Duodenal mucosa (tissue), 2 donors: ENCODE results near the gene TTC31.
"Not testable (repeated sequence)": the region's sequence is repeated elsewhere in the genome, so short reads cannot be mapped to it uniquely, and the experiment has no call there.

Source experiments
- H3K27ac ChIP-seq: one replicate; pipeline ENCODE4 v1.7.0; 2013; ENCODE audit warnings: low read depth, low read length
- H3K27me3 ChIP-seq, 2 donors: one replicate each; pipeline ENCODE4 v1.7.0; 2013; ENCODE audit warnings: low read length in 2 of 2, control low read depth in 1 of 2; ENCODE audit not compliant: insufficient read depth in 2 of 2, control insufficient read depth in 1 of 2
- H3K36me3 ChIP-seq, 2 donors: one replicate each; pipeline ENCODE4 v1.7.0; 2013; ENCODE audit warnings: low read length in 2 of 2, control low read depth in 1 of 2; ENCODE audit not compliant: insufficient read depth in 2 of 2, control insufficient read depth in 1 of 2
- H3K4me1 ChIP-seq, 2 donors: one replicate each; pipeline ENCODE4 v1.7.0; 2013; ENCODE audit warnings: low read length in 2 of 2, control low read depth in 1 of 2; ENCODE audit not compliant: insufficient read depth in 2 of 2, control insufficient read depth in 1 of 2
- H3K4me3 ChIP-seq, 2 donors: one replicate each; pipeline ENCODE4 v1.7.0; 2013; ENCODE audit warnings: low read length in 2 of 2, low read depth in 1 of 2
- H3K9ac ChIP-seq, 2 donors: one replicate each; pipeline ENCODE4 v1.7.0; 2013; ENCODE audit warnings: low read length in 2 of 2, low read depth in 1 of 2
- H3K9me3 ChIP-seq, 2 donors: one replicate each; pipeline ENCODE4 v1.7.0; 2013; ENCODE audit warnings: low read length in 2 of 2, control low read depth in 1 of 2; ENCODE audit not compliant: control insufficient read depth in 1 of 2

TTC31 gene

DNA sequence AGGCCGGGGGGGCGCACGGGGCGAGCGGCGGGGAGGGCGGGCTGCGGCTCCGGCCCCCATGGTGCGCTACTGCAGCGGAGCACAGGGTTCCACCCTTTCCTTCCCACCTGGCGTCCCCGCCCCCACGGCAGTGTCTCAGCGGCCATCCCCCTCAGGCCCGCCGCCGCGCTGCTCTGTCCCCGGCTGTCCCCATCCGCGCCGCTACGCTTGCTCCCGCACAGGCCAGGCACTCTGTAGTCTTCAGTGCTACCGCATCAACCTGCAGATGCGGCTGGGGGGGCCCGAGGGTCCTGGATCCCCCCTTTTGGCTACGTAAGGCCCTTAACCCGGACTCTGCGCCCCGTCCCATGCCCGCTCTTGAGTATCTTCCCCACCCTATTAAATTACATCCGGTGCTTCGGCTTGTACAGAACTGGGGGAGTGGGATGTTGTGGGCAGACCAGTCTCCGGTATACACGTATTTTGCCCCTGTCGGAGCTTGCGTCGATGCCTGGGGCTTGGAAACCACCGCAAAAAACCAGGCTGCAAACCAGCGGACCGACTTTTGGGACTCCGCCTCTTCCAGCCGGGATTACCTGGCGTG lies 25.2 kb upstream of the TTC31 start:
- Histone ChIP-seq H3K27me3 (no peaks in the 10 kb centered on the region), H3K9me3 (no peaks in the 10 kb centered on the region), H3K27ac (peak overlapping the region; percentile 98), H3K36me3 (peaks cover 8 to 20% of the 10 kb centered on the region in 2 donors), H3K4me3 (peak overlapping the region; percentile 79 to 99), H3K4me1 (peaks cover 32 to 46% of the 10 kb centered on the region in 2 donors), H3K9ac (peak overlapping the region; percentile 93 to 96)

DNA sequence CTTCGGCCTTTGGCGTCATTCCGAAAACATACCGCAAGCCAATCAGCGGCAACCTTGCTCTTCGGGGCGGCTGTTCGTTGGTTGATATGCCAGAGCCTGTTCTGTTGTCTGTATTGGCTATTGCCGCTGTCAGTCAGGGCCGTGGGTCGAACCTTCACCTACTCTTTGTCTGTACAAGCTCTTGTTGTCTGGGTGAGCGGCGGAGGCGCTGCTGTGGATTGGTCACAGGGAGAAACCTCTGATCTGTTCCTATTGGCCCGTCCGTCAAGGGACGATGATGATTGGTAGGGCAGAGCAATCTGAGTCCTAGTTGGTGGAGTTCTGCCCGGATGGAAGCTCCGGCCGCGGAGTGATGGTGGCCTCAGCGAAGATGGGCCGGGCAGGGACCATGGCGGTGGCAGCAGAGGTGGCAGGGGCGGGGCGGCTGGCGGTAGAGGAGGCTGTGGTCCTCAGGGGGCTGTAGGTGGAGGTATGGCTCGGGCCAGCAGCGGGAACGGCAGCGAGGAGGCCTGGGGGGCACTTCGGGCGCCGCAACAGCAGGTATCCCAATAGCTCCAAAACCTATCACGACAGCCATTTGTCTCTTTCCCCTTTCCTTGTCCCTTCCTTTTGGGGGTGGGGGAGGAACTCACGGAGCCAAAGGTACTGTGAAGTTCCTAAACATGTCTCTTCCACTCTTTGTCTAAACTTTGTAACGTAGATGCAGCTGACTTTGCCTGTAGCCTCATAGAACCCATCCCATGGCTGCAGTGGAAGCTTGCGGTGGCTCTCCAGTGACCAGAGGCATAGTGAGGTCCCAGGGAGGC lies 24.5 kb upstream of the TTC31 start, which contains the start of gene WBP1:
Gene WBP1 (plus strand): TSS at position 307 of the 806 bp plus-strand sequence. CDS start 165 bp downstream, at position 472.
- peaks cover 11 to 25% of the 10 kb centered on the region in 2 donors for H3K36me3 ChIP-seq
- H3K27me3 ChIP-seq: no peaks in the 10 kb centered on the region
- no peaks in the 10 kb centered on the region for H3K9me3 ChIP-seq
- H3K4me3 ChIP-seq: peak within 1 kb of the TSS; percentile 89 to 99
- peak within 1 kb of the TSS; percentile 98 for H3K27ac ChIP-seq
- peak within 1 kb of the TSS; percentile 93 to 96 for H3K9ac ChIP-seq
- H3K4me1 ChIP-seq: peaks cover 39 to 53% of the 10 kb centered on the region in 2 donors

- H3K4me3 ChIP-seq: peak overlapping the region; percentile 89 to 99
- no peaks in the 10 kb centered on the region for H3K9me3 ChIP-seq
These were observed 23.9 kb upstream of the TTC31 start for GRCh38 chr2:74458938-74459363.

GRCh38 chr2:74459503-74460118 lies 23.3 kb upstream of the TTC31 start:
- H3K4me1 ChIP-seq: peaks cover 39 to 56% of the 10 kb centered on the region in 2 donors
- H3K9me3 ChIP-seq, H3K27ac ChIP-seq, H3K27me3 ChIP-seq: not testable (repeated sequence)
- peak overlapping the region; percentile 89 to 99 for H3K4me3 ChIP-seq
- peak overlapping the region; percentile 26 to 84 for H3K9ac ChIP-seq
- peaks cover 11 to 25% of the 10 kb centered on the region in 2 donors for H3K36me3 ChIP-seq

More at GRCh38 chr2:74458938-74459363, 23.9 kb upstream of the TTC31 start:
- H3K4me1 ChIP-seq: peaks cover 39 to 53% of the 10 kb centered on the region in 2 donors
- peak overlapping the region; percentile 28 for H3K27ac ChIP-seq
- peaks cover 11 to 25% of the 10 kb centered on the region in 2 donors for H3K36me3 ChIP-seq
- H3K9ac ChIP-seq: peak overlapping the region; percentile 79 to 84
- H3K27me3 ChIP-seq: no peaks in the 10 kb centered on the region

- H3K27ac ChIP-seq, H3K9ac ChIP-seq, H3K4me3 ChIP-seq, H3K9me3 ChIP-seq, H3K27me3 ChIP-seq: not testable (repeated sequence)
- peaks cover 37 to 55% of the 10 kb centered on the region in 2 donors for H3K4me1 ChIP-seq
- peaks cover 11 to 25% of the 10 kb centered on the region in 2 donors for H3K36me3 ChIP-seq
These were observed 22.7 kb upstream of the TTC31 start for GRCh38 chr2:74460187-74460586.

GRCh38 chr2:74461187-74462053 lies 21.5 kb upstream of the TTC31 start:
- Histone ChIP-seq H3K9ac (no peak overlapping the region), H3K27ac (no peak overlapping the region), H3K27me3 (no peaks in the 10 kb centered on the region), H3K4me3 (no peak overlapping the region), H3K36me3 (peaks cover 11 to 25% of the 10 kb centered on the region in 2 donors), H3K4me1 (peaks cover 29 to 43% of the 10 kb centered on the region in 2 donors), H3K9me3 (no peaks in the 10 kb centered on the region)

- Histone ChIP-seq H3K9me3 (no peaks in the 10 kb centered on the region), H3K36me3 (peaks cover 11 to 25% of the 10 kb centered on the region in 2 donors), H3K27me3 (no peaks in the 10 kb centered on the region), H3K4me1 (peaks cover 22 to 35% of the 10 kb centered on the region in 2 donors), H3K27ac (no peak overlapping the region), H3K9ac (peak overlapping the region; percentile 50 to 60), H3K4me3 (peak overlapping the region in 1 of 2 donors; percentile 53)
These were observed 20.7 kb upstream of the TTC31 start for GRCh38 chr2:74462054-74462785.

- peaks cover 22 to 34% of the 10 kb centered on the region in 2 donors for H3K4me1 ChIP-seq
- H3K9me3 ChIP-seq: no peaks in the 10 kb centered on the region
- H3K36me3 ChIP-seq: peaks cover 11 to 25% of the 10 kb centered on the region in 2 donors
- H3K9ac ChIP-seq: peak overlapping the region; percentile 50 to 60
- H3K27ac ChIP-seq: no peak overlapping the region
- peak overlapping the region; percentile 30 to 53 for H3K4me3 ChIP-seq
- H3K27me3 ChIP-seq: no peaks in the 10 kb centered on the region
These were observed 20.1 kb upstream of the TTC31 start for GRCh38 chr2:74462786-74463105.

- H3K4me3 ChIP-seq: peak overlapping the region; percentile 88 to 91
- peak overlapping the region; percentile 68 for H3K27ac ChIP-seq
- H3K9me3 ChIP-seq: no peaks in the 10 kb centered on the region
- no peaks in the 10 kb centered on the region for H3K27me3 ChIP-seq
- peak overlapping the region; percentile 84 to 94 for H3K9ac ChIP-seq
- H3K4me1 ChIP-seq: peaks cover 16 to 27% of the 10 kb centered on the region in 2 donors
- peaks cover 11 to 25% of the 10 kb centered on the region in 2 donors for H3K36me3 ChIP-seq
These were observed 18.5 kb upstream of the TTC31 start for GRCh38 chr2:74464406-74464805.
